HEK293 (cell line): ENCODE data around the gene FBXL4.

Experiments
- CTCF ChIA-PET: fragments of 350-600 bp; formaldehyde crosslinking; extraction: SDS; loops from one replicate; lab custom pipeline; 2021; ENCODE audit warnings: antibody characterized with exemption; lab: Yijun Ruan, JAX
- POLR2A ChIA-PET: fragments of 300-600 bp; formaldehyde crosslinking; extraction: SDS; loops from one replicate; lab custom pipeline; 2020; ENCODE audit warnings: antibody characterized with exemption, inconsistent platforms; lab: Yijun Ruan, JAX
- H3K27ac ChIP-seq: fragments of 200-500 bp; sonication (Bioruptor generic); 2 replicates; pipeline ENCODE4 v1.5.1; 2014; ENCODE audit warnings: low read depth, low read length, control low read depth, inconsistent platforms; ENCODE audit errors: extremely low read depth
- H3K36me3 ChIP-seq, 2 experiments: fragments of 200-500 bp in 1 of 2; sonication (Bioruptor generic) in 1 of 2; 1 replicate in 1 of 2; 2 replicates in 1 of 2; pipeline ENCODE4 v1.5.1; 2014 to 2017; ENCODE audit warnings: inconsistent platforms in 2 of 2, low read length in 2 of 2; ENCODE audit not compliant: control insufficient read depth in 2 of 2, insufficient read depth in 1 of 2
- H3K4me1 ChIP-seq: fragments of 200-500 bp; sonication (Bioruptor generic); 2 replicates; pipeline ENCODE4 v1.5.1; 2014; ENCODE audit warnings: mild to moderate bottlenecking, low read length, inconsistent platforms; ENCODE audit not compliant: control insufficient read depth, insufficient read depth
- H3K4me3 ChIP-seq: 2 replicates; pipeline ENCODE4 v1.5.1; 2011; ENCODE audit warnings: low read depth, mild to moderate bottlenecking, control low read depth, low read length, moderate library complexity
- H3K9me3 ChIP-seq: fragments of 200-500 bp; sonication (Bioruptor generic); 2 replicates; pipeline ENCODE4 v1.5.1; 2014; ENCODE audit warnings: low read depth, low read length, inconsistent platforms; ENCODE audit not compliant: control insufficient read depth, insufficient read depth
- BCL6B ChIP-seq: fragments of 450-650 bp; formaldehyde crosslinking; IDR thresholded peaks from 2 replicates; pipeline ENCODE4 v1.5.1; 2017; ENCODE audit warnings: missing biosample characterization, missing genetic modification characterization
- FEZF1 ChIP-seq: fragments of 450-650 bp; formaldehyde crosslinking; IDR thresholded peaks from 2 replicates; pipeline ENCODE4 v1.5.1; 2016; ENCODE audit warnings: missing biosample characterization, missing genetic modification characterization
- GLI4 ChIP-seq: fragments of 450-650 bp; formaldehyde crosslinking; IDR thresholded peaks from 2 replicates; pipeline ENCODE4 v1.5.1; 2016; ENCODE audit warnings: missing biosample characterization, missing genetic modification characterization
- KLF10 ChIP-seq: fragments of 450-650 bp; IDR thresholded peaks from 2 replicates; pipeline ENCODE4 v1.5.1; 2018; ENCODE audit warnings: missing biosample characterization, mild to moderate bottlenecking, missing genetic modification characterization
- KLF9 ChIP-seq: fragments of 450-650 bp; formaldehyde crosslinking; IDR thresholded peaks from 2 replicates; pipeline ENCODE4 v1.5.1; 2016; ENCODE audit warnings: missing biosample characterization, missing genetic modification characterization, low read depth
- MYNN ChIP-seq: fragments of 450-650 bp; formaldehyde crosslinking; IDR thresholded peaks from 2 replicates; pipeline ENCODE4 v1.5.1; 2016; ENCODE audit warnings: missing biosample characterization, missing genetic modification characterization, borderline replicate concordance
- PBX3 ChIP-seq: sonication (generic); formaldehyde crosslinking; IDR thresholded peaks from 2 replicates; pipeline ENCODE4 v1.8.1; 2022; ENCODE audit warnings: mild to moderate bottlenecking, moderate library complexity, missing genetic modification reagents
- SALL2 ChIP-seq: fragments of 450-650 bp; formaldehyde crosslinking; IDR thresholded peaks from 2 replicates; pipeline ENCODE4 v1.5.0; 2017; ENCODE audit warnings: missing biosample characterization, mild to moderate bottlenecking, missing genetic modification characterization, borderline replicate concordance
- SP2 ChIP-seq: fragments of 450-650 bp; formaldehyde crosslinking; IDR thresholded peaks from 2 replicates; pipeline ENCODE4 v1.5.1; 2016; ENCODE audit warnings: missing biosample characterization, missing genetic modification characterization
- WT1 ChIP-seq: fragments of 450-650 bp; formaldehyde crosslinking; IDR thresholded peaks from 2 replicates; pipeline ENCODE4 v1.5.1; 2016; ENCODE audit warnings: missing biosample characterization, missing genetic modification characterization
- YY2 ChIP-seq: fragments of 450-650 bp; formaldehyde crosslinking; IDR thresholded peaks from 2 replicates; pipeline ENCODE4 v1.5.1; 2016; ENCODE audit warnings: missing biosample characterization, missing genetic modification characterization
- ZBTB20 ChIP-seq: fragments of 450-650 bp; formaldehyde crosslinking; IDR thresholded peaks from 2 replicates; pipeline ENCODE4 v1.5.1; 2016; ENCODE audit warnings: missing biosample characterization, missing genetic modification characterization
- ZBTB21 ChIP-seq: fragments of 450-650 bp; formaldehyde crosslinking; IDR thresholded peaks from 2 replicates; pipeline ENCODE4 v1.5.1; 2017; ENCODE audit warnings: missing biosample characterization, missing genetic modification characterization
- ZBTB7A ChIP-seq: fragments of 450-650 bp; formaldehyde crosslinking; IDR thresholded peaks from 2 replicates; pipeline ENCODE4 v1.5.1; 2016; ENCODE audit warnings: low read depth, missing biosample characterization, missing genetic modification characterization
- ZFHX2 ChIP-seq: fragments of 450-650 bp; formaldehyde crosslinking; conservative IDR thresholded peaks from 2 replicates; pipeline ENCODE4 v1.5.1; 2016; ENCODE audit warnings: missing biosample characterization, missing genetic modification characterization
- ZFP41 ChIP-seq: fragments of 450-650 bp; formaldehyde crosslinking; IDR thresholded peaks from 2 replicates; pipeline ENCODE4 v1.5.1; 2016; ENCODE audit warnings: missing biosample characterization, missing genetic modification characterization, borderline replicate concordance
- ZNF133 ChIP-seq: fragments of 450-650 bp; formaldehyde crosslinking; IDR thresholded peaks from 2 replicates; pipeline ENCODE4 v1.5.1; 2016; ENCODE audit warnings: missing biosample characterization, missing genetic modification characterization
- ZNF214 ChIP-seq: fragments of 450-650 bp; formaldehyde crosslinking; IDR thresholded peaks from 2 replicates; pipeline ENCODE4 v1.5.1; 2017; ENCODE audit warnings: missing biosample characterization, mild to moderate bottlenecking, missing genetic modification characterization, borderline replicate concordance
- ZNF248 ChIP-seq: fragments of 450-650 bp; formaldehyde crosslinking; IDR thresholded peaks from 2 replicates; pipeline ENCODE4 v1.5.1; 2017; ENCODE audit warnings: missing biosample characterization, missing genetic modification characterization
- ZNF311 ChIP-seq: fragments of 450-650 bp; formaldehyde crosslinking; IDR thresholded peaks from 2 replicates; pipeline ENCODE4 v1.5.1; 2017; ENCODE audit warnings: missing biosample characterization, missing genetic modification characterization, borderline replicate concordance
- ZNF324 ChIP-seq: fragments of 450-650 bp; formaldehyde crosslinking; IDR thresholded peaks from 2 replicates; pipeline ENCODE4 v1.5.1; 2016; ENCODE audit warnings: missing biosample characterization, missing genetic modification characterization
- ZNF335 ChIP-seq: fragments of 450-650 bp; formaldehyde crosslinking; conservative IDR thresholded peaks from 2 replicates; pipeline ENCODE4 v1.5.1; 2016; ENCODE audit warnings: missing biosample characterization, missing genetic modification characterization
- ZNF37A ChIP-seq: fragments of 450-650 bp; IDR thresholded peaks from 2 replicates; pipeline ENCODE4 v1.5.1; 2018; ENCODE audit warnings: missing biosample characterization, missing genetic modification characterization
- ZNF549 ChIP-seq: fragments of 450-650 bp; IDR thresholded peaks from 2 replicates; pipeline ENCODE4 v1.5.1; 2018; ENCODE audit warnings: missing biosample characterization, missing genetic modification characterization, mild to moderate bottlenecking, inconsistent platforms, moderate library complexity
- ZNF596 ChIP-seq: fragments of 450-650 bp; IDR thresholded peaks from 2 replicates; pipeline ENCODE4 v1.5.0; 2018; ENCODE audit warnings: missing biosample characterization, mild to moderate bottlenecking, missing genetic modification characterization, moderate library complexity
- ZNF660 ChIP-seq: fragments of 450-650 bp; IDR thresholded peaks from 2 replicates; pipeline ENCODE4 v1.5.1; 2018; ENCODE audit warnings: missing biosample characterization, mild to moderate bottlenecking, missing genetic modification characterization
- ZNF664 ChIP-seq: fragments of 450-650 bp; formaldehyde crosslinking; IDR thresholded peaks from 2 replicates; pipeline ENCODE4 v1.5.1; 2016; ENCODE audit warnings: missing biosample characterization, missing genetic modification characterization
- ZNF677 ChIP-seq: fragments of 450-650 bp; IDR thresholded peaks from 2 replicates; pipeline ENCODE4 v1.5.0; 2018; ENCODE audit warnings: missing biosample characterization, mild to moderate bottlenecking, missing genetic modification characterization, moderate library complexity
- ZNF768 ChIP-seq: fragments of 450-650 bp; formaldehyde crosslinking; IDR thresholded peaks from 2 replicates; pipeline ENCODE4 v1.5.1; 2018; ENCODE audit warnings: missing biosample characterization, mild to moderate bottlenecking, missing genetic modification characterization
- ZSCAN30 ChIP-seq: fragments of 450-650 bp; IDR thresholded peaks from 2 replicates; pipeline ENCODE4 v1.5.1; 2018; ENCODE audit warnings: missing biosample characterization, mild to moderate bottlenecking, missing genetic modification characterization, moderate library complexity
- TF ChIP-seq, protein P1 (sequence below): fragments of 450-650 bp; formaldehyde crosslinking; IDR thresholded peaks from 2 replicates; pipeline ENCODE4 v1.5.1; 2016; ENCODE audit warnings: missing biosample characterization, missing genetic modification characterization, borderline replicate concordance
- TF ChIP-seq, protein P2 (sequence below): IDR thresholded peaks from 2 replicates; pipeline ENCODE4 v1.6.1; 2011; ENCODE audit warnings: mild to moderate bottlenecking, low read depth, low read length, borderline replicate concordance
- TF ChIP-seq, protein P3 (sequence below): fragments of 450-650 bp; formaldehyde crosslinking; IDR thresholded peaks from 2 replicates; pipeline ENCODE4 v1.5.1; 2016; ENCODE audit warnings: missing biosample characterization, missing genetic modification characterization

The FBXL4 gene

GRCh38 chr6:98894810-98895209, 52.9 kb downstream of the FBXL4 start:
- TF ChIP-seq KLF9 (tag by site-specific recombination): no peak
- no peak for TF ChIP-seq ZNF214 (tag by site-specific recombination)
- TF ChIP-seq SP2 (tag by site-specific recombination): no peak
- no peak for TF ChIP-seq MYNN
- no peak for TF ChIP-seq ZSCAN30 (tag by site-specific recombination)
- no peak for TF ChIP-seq ZNF660 (tag by site-specific recombination)
- no peak for TF ChIP-seq ZNF549 (tag by site-specific recombination)
- no peak for TF ChIP-seq YY2 (tag by site-specific recombination)
- TF ChIP-seq ZNF768 (tag by site-specific recombination): no peak
- no peak for TF ChIP-seq ZNF677 (tag by site-specific recombination)
- TF ChIP-seq, protein P1, sequence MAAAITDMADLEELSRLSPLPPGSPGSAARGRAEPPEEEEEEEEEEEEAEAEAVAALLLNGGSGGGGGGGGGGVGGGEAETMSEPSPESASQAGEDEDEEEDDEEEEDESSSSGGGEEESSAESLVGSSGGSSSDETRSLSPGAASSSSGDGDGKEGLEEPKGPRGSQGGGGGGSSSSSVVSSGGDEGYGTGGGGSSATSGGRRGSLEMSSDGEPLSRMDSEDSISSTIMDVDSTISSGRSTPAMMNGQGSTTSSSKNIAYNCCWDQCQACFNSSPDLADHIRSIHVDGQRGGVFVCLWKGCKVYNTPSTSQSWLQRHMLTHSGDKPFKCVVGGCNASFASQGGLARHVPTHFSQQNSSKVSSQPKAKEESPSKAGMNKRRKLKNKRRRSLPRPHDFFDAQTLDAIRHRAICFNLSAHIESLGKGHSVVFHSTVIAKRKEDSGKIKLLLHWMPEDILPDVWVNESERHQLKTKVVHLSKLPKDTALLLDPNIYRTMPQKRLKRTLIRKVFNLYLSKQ: no peak
- no peak for TF ChIP-seq ZBTB21 (tag by site-specific recombination)
- TF ChIP-seq ZBTB7A (tag by site-specific recombination): no peak
- TF ChIP-seq, protein P2, sequence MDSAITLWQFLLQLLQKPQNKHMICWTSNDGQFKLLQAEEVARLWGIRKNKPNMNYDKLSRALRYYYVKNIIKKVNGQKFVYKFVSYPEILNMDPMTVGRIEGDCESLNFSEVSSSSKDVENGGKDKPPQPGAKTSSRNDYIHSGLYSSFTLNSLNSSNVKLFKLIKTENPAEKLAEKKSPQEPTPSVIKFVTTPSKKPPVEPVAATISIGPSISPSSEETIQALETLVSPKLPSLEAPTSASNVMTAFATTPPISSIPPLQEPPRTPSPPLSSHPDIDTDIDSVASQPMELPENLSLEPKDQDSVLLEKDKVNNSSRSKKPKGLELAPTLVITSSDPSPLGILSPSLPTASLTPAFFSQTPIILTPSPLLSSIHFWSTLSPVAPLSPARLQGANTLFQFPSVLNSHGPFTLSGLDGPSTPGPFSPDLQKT: no peak
- no peak for TF ChIP-seq BCL6B (tag by site-specific recombination)
- no peak for TF ChIP-seq PBX3 (CRISPR knock-in tag)
- no peak for TF ChIP-seq ZNF335
- TF ChIP-seq ZNF324 (tag by site-specific recombination): no peak
- TF ChIP-seq, all 188 proteins: peak for 0
- Histone ChIP-seq H3K4me1 (no peaks in the 10 kb centered on the region), H3K4me3 (no peak overlapping the region), H3K9me3 (no peaks in the 10 kb centered on the region), H3K36me3 (peaks cover 10 to 40% of the 10 kb centered on the region in 2 experiments), H3K27ac (no peak overlapping the region)
- ChIA-PET POLR2A (no interaction called here), CTCF (interaction anchor here (0.6 to 1.4 kb wide), 2 partner anchors 50 to 87 kb away, joined by 3 to 4 read pairs; no protein-coding TSS in a partner anchor)

GRCh38 chr6:98887650-98888049, 60.1 kb downstream of the FBXL4 start:
- ChIA-PET CTCF (no interaction called here), POLR2A (no interaction called here)
- H3K4me1 ChIP-seq: no peaks in the 10 kb centered on the region
- no peak overlapping the region for H3K4me3 ChIP-seq
- peaks cover 8 to 17% of the 10 kb centered on the region in 2 experiments for H3K36me3 ChIP-seq
- no peak overlapping the region for H3K27ac ChIP-seq
- H3K9me3 ChIP-seq: no peaks in the 10 kb centered on the region
- TF ChIP-seq ZBTB7A (tag by site-specific recombination) (no peak), KLF10 (no peak), SALL2 (tag by site-specific recombination) (no peak), ZNF248 (tag by site-specific recombination) (no peak), ZNF133 (tag by site-specific recombination) (no peak), ZNF311 (no peak), ZNF664 (tag by site-specific recombination) (no peak), ZBTB20 (tag by site-specific recombination) (no peak), GLI4 (tag by site-specific recombination) (no peak), ZFHX2 (no peak), FEZF1 (no peak), ZNF596 (tag by site-specific recombination) (no peak), ZFP41 (tag by site-specific recombination) (no peak), ZNF37A (no peak), WT1 (tag by site-specific recombination) (no peak)
- TF ChIP-seq, protein P3, sequence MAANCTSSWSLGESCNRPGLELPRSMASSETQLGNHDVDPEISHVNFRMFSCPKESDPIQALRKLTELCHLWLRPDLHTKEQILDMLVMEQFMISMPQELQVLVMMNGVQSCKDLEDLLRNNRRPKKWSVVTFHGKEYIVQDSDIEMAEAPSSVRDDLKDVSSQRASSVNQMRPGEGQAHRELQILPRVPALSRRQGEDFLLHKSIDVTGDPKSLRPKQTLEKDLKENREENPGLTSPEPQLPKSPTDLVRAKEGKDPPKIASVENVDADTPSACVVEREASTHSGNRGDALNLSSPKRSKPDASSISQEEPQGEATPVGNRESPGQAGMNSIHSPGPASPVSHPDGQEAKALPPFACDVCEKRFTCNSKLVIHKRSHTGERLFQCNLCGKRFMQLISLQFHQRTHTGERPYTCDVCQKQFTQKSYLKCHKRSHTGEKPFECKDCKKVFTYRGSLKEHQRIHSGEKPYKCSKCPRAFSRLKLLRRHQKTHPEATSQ (tag by site-specific recombination): no peak
